Dedifferentiated amniotic fluid mesenchymal stem cell (primary cell): Measurements from ENCODE around the gene PACC1.
A peak's percentile ranks its signal among the peaks of the same experiment; 100 is the strongest.
"Not testable (repeated sequence)": the region's sequence is repeated elsewhere in the genome, so short reads cannot be mapped to it uniquely, and the experiment has no call there.

Experiments
- DNase-seq: peaks from one replicate; pipeline ENCODE4 v3.0.0-alpha.2; 2016; ENCODE audit errors: extremely low spot score

Gene PACC1

GRCh38 chr1:212395678-212396437, 18.8 kb downstream of the PACC1 start:
- not testable (repeated sequence) for DNase-seq

- no peak for DNase-seq
Observed at GRCh38 chr1:212388985-212389716, 25.5 kb downstream of the PACC1 start.

- no peak for DNase-seq
Observed at GRCh38 chr1:212386029-212386428, 28.7 kb downstream of the PACC1 start.

GRCh38 chr1:212381397-212382035, 33.2 kb downstream of the PACC1 start:
- DNase-seq: no peak

GRCh38 chr1:212379366-212379765, 35.3 kb downstream of the PACC1 start:
- DNase-seq: no peak

GRCh38 chr1:212377644-212378043, 37.0 kb downstream of the PACC1 start:
- DNase-seq: no peak

GRCh38 chr1:212375986-212376385, 38.7 kb downstream of the PACC1 start:
- DNase-seq: no peak

GRCh38 chr1:212368073-212368484, 46.6 kb downstream of the PACC1 start:
- peak; percentile 76 for DNase-seq

GRCh38 chr1:212367474-212368072, 47.1 kb downstream of the PACC1 start:
- DNase-seq: no peak

GRCh38 chr1:212366901-212367300, 47.8 kb downstream of the PACC1 start:
- no peak for DNase-seq

GRCh38 chr1:212364985-212365384, 49.7 kb downstream of the PACC1 start:
- no peak for DNase-seq

GRCh38 chr1:212359794-212360479, 54.7 kb downstream of the PACC1 start:
- DNase-seq: no peak

GRCh38 chr1:212355230-212355969, 59.3 kb downstream of the PACC1 start:
- DNase-seq: no peak

- no peak for DNase-seq
Observed at GRCh38 chr1:212354464-212354863, 60.2 kb downstream of the PACC1 start.

GRCh38 chr1:212353181-212353580, 61.5 kb downstream of the PACC1 start:
- no peak for DNase-seq

- no peak for DNase-seq
Observed at GRCh38 chr1:212351588-212352362, 62.9 kb downstream of the PACC1 start.

GRCh38 chr1:212346601-212347000, 68.1 kb downstream of the PACC1 start:
- no peak for DNase-seq

- no peak for DNase-seq
Observed at GRCh38 chr1:212344905-212345304, 69.8 kb downstream of the PACC1 start.

- DNase-seq: no peak
Observed at GRCh38 chr1:212341090-212341489, 73.6 kb downstream of the PACC1 start.

- no peak for DNase-seq
Observed at GRCh38 chr1:212329105-212329504, 85.6 kb downstream of the PACC1 start.
